ENCODE results near the gene MROH2A. TPM values are rescaled to one million over a fixed set of nuclear protein-coding genes. Genes with fewer than 3 reads are reported as not detected.

The MROH2A gene
- total and polyA plus RNA-seq, 10 donors: 0.27 to 1.5 (median 0.43) TPM; not detected in 7

DNA sequence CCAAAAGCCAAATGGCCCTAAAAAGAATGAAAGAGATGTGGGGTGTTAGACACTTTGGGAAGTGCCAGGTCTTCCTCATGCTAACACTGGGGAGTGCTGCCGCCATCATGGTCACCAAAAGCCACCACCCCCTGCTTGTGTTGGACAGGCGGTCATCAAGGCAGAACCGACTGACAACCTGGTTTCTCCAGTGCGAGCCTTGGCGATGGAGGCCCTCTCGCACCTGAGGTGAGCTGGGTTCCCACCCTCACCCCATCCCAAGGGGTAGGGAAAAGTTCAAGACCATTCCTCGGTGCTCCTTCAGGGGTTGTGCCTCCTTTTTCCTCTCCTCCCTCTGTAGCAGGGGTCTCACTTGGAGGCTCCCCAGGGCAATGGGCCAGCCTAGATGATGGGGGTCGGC lies 33.6 kb downstream of the MROH2A start:
- H3K36me3 ChIP-seq: no peaks in the 10 kb centered on the region
- TF ChIP-seq POLR2A (IDR thresholded peaks at IDR 0.05) (no peak), POLR2AphosphoS5 (IDR thresholded peaks at IDR 0.05) (no peak)
- TF ChIP-seq, protein P1, sequence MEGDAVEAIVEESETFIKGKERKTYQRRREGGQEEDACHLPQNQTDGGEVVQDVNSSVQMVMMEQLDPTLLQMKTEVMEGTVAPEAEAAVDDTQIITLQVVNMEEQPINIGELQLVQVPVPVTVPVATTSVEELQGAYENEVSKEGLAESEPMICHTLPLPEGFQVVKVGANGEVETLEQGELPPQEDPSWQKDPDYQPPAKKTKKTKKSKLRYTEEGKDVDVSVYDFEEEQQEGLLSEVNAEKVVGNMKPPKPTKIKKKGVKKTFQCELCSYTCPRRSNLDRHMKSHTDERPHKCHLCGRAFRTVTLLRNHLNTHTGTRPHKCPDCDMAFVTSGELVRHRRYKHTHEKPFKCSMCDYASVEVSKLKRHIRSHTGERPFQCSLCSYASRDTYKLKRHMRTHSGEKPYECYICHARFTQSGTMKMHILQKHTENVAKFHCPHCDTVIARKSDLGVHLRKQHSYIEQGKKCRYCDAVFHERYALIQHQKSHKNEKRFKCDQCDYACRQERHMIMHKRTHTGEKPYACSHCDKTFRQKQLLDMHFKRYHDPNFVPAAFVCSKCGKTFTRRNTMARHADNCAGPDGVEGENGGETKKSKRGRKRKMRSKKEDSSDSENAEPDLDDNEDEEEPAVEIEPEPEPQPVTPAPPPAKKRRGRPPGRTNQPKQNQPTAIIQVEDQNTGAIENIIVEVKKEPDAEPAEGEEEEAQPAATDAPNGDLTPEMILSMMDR (IDR thresholded peaks at IDR 0.05 in 8 of 11, conservative IDR thresholded peaks at IDR 0.05 in 3 of 11): no peak
- intact Hi-C loops (cut with DNase I; ENCODE audit: low total_unique reads): no loop called here
- peaks cover 0 to 4% (median 0%) of the 10 kb centered on the region in 8 donors for H3K9me3 ChIP-seq
- peak; percentile 38 for DNase-seq
- 82 to 93% (median 89%) methylated on average over 8 of the region's 8 CpGs for WGBS, 5 donors
- peaks cover 0 to 49% (median 0%) of the 10 kb centered on the region in 7 donors for H3K27me3 ChIP-seq (replicated peaks in 1 of 7)
- H3K27ac ChIP-seq: no peak overlapping the region
- no peaks in the 10 kb centered on the region for H3K4me1 ChIP-seq
- no peak overlapping the region for H3K4me3 ChIP-seq

DNA sequence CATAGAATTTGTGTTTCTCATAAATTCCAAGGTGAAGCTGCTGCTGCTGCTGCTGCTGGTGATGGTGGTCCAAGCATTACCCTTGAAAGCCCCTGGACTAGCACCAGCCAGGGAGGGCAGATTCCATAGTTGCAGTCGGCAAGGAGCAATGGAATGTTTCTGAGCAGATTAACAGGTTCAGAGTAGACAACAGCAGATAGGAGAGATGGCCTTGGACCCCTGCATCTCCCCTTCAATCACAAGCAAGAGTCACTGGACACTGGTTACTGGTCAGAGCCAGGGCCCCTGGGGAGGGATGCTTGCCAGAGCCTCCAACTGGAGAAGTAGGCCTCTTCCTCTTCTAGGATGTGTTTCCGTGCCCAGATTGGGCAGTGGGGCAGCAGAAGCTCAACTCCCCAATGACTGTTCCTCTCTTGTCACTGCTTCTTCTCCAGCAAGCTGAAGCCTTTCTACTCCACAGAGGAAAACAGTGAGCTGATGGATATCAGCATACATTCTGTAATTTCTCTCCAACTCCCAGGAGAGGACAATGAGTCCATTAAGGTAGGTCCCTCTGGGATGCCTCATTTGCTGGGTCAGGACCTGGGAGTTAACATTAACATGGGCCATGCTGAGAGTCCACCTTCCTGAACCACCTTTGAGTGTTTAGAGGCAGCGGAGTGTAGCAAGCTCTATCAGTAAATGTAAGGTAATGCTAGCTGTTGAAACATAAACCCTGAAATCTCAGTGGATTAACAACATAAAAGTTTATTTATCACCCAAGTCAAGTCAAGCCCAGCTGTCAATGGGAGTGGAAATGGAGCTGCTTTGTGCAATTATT lies 35.3 kb downstream of the MROH2A start:
- Histone ChIP-seq H3K9me3 (peaks cover 0 to 4% (median 0%) of the 10 kb centered on the region in 8 donors), H3K27ac (no peak overlapping the region), H3K27me3 (replicated peaks in 1 of 7) (peaks cover 0 to 35% (median 0%) of the 10 kb centered on the region in 7 donors), H3K36me3 (no peaks in the 10 kb centered on the region), H3K4me1 (no peaks in the 10 kb centered on the region), H3K4me3 (no peak overlapping the region)
- intact Hi-C loops (cut with DNase I; ENCODE audit: low total_unique reads): no loop called here
- WGBS, 5 donors: 78 to 89% (median 84%) methylated on average over 3 of the region's 3 CpGs
- peak; percentile 16 for DNase-seq
- TF ChIP-seq POLR2AphosphoS5 (IDR thresholded peaks at IDR 0.05) (no peak), POLR2A (IDR thresholded peaks at IDR 0.05) (no peak)
- TF ChIP-seq, protein P1 (IDR thresholded peaks at IDR 0.05 in 8 of 11, conservative IDR thresholded peaks at IDR 0.05 in 3 of 11): no peak

DNA sequence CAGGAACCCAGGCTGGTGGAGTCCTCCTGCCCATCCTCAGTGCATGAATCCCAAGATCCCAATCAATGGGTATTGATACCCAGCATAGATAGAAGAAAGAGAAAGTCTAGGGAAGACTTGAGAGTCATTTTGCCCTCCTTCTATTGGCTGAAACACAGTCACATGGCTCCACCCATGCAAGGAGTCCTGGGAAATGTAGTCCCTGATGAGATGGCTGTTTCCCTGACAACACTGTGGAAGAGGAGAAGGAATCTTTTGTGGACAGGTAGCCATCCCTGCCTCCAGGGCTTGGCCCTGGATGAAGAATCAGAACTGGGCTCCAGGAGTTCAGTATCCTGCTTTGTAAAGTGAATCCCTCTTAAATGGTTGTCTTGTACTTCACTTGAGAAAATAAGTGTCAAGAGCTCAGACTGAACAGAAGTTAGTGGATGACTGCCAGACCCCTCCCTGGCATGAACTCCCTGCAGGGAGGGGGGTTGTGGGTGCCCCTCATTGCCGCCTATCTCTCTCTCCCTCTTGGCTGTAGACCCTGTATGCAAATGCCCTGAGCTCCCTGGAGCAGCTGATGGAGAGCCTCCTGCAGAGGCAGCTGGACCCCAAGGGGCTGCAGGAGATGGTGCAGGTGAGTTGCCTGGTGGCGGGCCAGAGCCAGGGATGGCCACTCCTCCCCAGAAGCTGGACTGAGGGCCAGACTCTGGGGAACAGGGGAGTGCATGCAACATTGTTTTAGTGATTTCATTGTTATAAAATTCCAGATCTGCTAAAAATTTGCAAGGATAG lies 36.1 kb downstream of the MROH2A start:
- 61 to 86% (median 74%) methylated on average over 2 of the region's 2 CpGs for WGBS, 5 donors
- Histone ChIP-seq H3K4me3 (no peak overlapping the region), H3K27me3 (replicated peaks in 1 of 7) (peaks cover 0 to 28% (median 0%) of the 10 kb centered on the region in 7 donors), H3K36me3 (no peaks in the 10 kb centered on the region), H3K4me1 (no peaks in the 10 kb centered on the region), H3K9me3 (peaks cover 0 to 4% (median 0%) of the 10 kb centered on the region in 8 donors), H3K27ac (no peak overlapping the region)
- intact Hi-C loops (cut with DNase I; ENCODE audit: low total_unique reads): no loop called here
- TF ChIP-seq POLR2A (IDR thresholded peaks at IDR 0.05): no peak
- no peak for TF ChIP-seq POLR2AphosphoS5 (IDR thresholded peaks at IDR 0.05)
- TF ChIP-seq, protein P1 (IDR thresholded peaks at IDR 0.05 in 8 of 11, conservative IDR thresholded peaks at IDR 0.05 in 3 of 11): no peak
- DNase-seq: peak; percentile 73

DNA sequence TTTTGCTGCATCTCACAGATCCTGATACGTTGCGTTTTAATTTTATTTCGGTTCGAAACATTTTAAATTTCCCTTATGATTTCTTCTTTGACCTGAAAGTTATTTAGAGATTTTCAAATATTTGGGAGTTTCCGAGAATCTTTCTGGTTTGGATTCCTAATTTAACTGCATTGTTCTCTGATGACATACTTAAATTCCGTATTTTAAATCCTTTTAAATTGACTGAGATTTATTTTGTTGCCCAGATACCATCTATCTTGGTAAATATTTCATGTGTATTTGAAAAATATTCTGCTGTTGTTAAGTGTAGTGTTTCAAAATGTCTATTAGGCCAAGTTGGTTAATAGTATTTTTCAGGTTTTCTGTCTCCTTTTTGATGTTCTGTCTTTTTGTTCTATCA lies 37.7 kb downstream of the MROH2A start:
- Histone ChIP-seq H3K9me3 (peaks cover 0 to 4% (median 0%) of the 10 kb centered on the region in 8 donors), H3K27ac (no peak overlapping the region), H3K36me3 (no peaks in the 10 kb centered on the region), H3K4me1 (no peaks in the 10 kb centered on the region), H3K27me3 (replicated peaks in 1 of 7) (peaks cover 0 to 24% (median 0%) of the 10 kb centered on the region in 7 donors), H3K4me3 (no peak overlapping the region)
- intact Hi-C loops (cut with DNase I; ENCODE audit: low total_unique reads): no loop called here
- TF ChIP-seq, protein P1 (IDR thresholded peaks at IDR 0.05 in 8 of 11, conservative IDR thresholded peaks at IDR 0.05 in 3 of 11): no peak
- DNase-seq: no peak
- WGBS, 5 donors: 71 to 94% (median 79%) methylated on average over 6 of the region's 6 CpGs

All from spleen (tissue), 11 donors.